ENCODE measurements around the gene HAAO.

DNA sequence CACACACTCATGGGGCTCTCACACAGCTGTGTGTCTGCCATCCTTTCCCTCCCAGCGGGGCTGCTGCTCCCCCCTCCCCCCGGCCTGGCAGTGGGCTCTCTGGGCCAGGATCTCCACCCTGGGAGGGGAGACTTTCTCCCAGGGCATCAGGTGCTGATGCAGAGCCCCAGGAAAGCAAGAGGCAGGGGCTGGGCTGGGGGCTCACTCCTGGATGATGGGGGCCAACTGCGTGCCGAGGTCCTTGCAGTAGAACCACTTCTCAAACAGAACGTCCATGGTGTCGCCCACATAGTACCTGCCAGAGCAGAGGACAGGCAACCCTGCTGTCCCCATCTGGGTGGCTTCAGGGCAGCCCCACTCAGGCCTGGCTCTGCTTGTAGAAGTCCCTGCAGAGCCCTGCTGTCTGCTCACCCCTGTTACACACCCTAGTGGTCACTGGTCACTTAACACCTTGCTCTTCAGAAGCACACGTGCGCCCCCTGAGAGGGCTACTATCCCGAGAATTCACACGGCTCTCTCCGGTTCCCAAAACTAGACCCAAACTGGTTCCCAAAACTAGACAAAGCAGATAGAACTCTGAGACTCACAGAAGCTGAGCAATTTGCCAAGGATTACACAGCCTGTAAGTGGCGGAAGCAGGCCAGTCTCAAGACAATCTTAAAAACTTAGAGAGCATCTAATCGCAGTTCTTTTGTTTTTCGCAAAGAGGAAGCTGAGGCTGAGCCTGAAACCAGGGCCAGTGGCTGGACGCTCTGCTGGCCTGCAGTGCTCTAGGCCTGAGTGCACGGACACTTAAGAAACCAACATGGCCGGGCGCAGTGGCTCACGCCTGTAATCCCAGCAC lies 21.9 kb downstream of the HAAO start:
- no peak for TF ChIP-seq POLR2A (IDR thresholded peaks at IDR 0.05)
- TF ChIP-seq, protein P1, sequence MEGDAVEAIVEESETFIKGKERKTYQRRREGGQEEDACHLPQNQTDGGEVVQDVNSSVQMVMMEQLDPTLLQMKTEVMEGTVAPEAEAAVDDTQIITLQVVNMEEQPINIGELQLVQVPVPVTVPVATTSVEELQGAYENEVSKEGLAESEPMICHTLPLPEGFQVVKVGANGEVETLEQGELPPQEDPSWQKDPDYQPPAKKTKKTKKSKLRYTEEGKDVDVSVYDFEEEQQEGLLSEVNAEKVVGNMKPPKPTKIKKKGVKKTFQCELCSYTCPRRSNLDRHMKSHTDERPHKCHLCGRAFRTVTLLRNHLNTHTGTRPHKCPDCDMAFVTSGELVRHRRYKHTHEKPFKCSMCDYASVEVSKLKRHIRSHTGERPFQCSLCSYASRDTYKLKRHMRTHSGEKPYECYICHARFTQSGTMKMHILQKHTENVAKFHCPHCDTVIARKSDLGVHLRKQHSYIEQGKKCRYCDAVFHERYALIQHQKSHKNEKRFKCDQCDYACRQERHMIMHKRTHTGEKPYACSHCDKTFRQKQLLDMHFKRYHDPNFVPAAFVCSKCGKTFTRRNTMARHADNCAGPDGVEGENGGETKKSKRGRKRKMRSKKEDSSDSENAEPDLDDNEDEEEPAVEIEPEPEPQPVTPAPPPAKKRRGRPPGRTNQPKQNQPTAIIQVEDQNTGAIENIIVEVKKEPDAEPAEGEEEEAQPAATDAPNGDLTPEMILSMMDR (IDR thresholded peaks at IDR 0.05) = no peak
- no peak for TF ChIP-seq EP300 (IDR thresholded peaks at IDR 0.05)
